Measurements from ENCODE around the gene ENAH.

GRCh38 chr1:225601902-225602589, 50.9 kb downstream of the ENAH start:
- TF ChIP-seq POLR2A (IDR thresholded peaks at IDR 0.05; ENCODE audit: borderline replicate concordance, extremely low read depth, insufficient read depth, insufficient read length): no peak
- no peak for TF ChIP-seq EZH2phosphoT487 (IDR thresholded peaks at IDR 0.05; ENCODE audit: borderline replicate concordance)
- no peak for TF ChIP-seq SP1 (IDR thresholded peaks at IDR 0.05; ENCODE audit: low read depth)
- TF ChIP-seq REST (IDR thresholded peaks at IDR 0.05; ENCODE audit: low read depth): no peak
- TF ChIP-seq CTCF (IDR thresholded peaks at IDR 0.05 in 2 of 3, conservative IDR thresholded peaks at IDR 0.05 in 1 of 3; ENCODE audit: borderline replicate concordance in 1 of 3, insufficient read depth in 1 of 3, low read depth in 2 of 3, low read length in 2 of 3): no peak
- no peak for TF ChIP-seq EZH2 (IDR thresholded peaks at IDR 0.05)
- no peak for TF ChIP-seq ELF1 (IDR thresholded peaks at IDR 0.05; ENCODE audit: borderline replicate concordance, low read depth)
- no peak for TF ChIP-seq MAX (IDR thresholded peaks at IDR 0.05)
- no peak for TF ChIP-seq YY1 (IDR thresholded peaks at IDR 0.05; ENCODE audit: extremely low read depth, insufficient replicate concordance, low read depth, low read length)
- TF ChIP-seq CEBPB (IDR thresholded peaks at IDR 0.05; ENCODE audit: low read depth): no peak
- no peak for TF ChIP-seq ZFX (IDR thresholded peaks at IDR 0.05)
